Activated gamma-delta T cell (primary cell): ENCODE measurements around the gene GLRB.
"Not testable (repeated sequence)": the region's sequence is repeated elsewhere in the genome, so short reads cannot be mapped to it uniquely, and the experiment has no call there.

Experiments
- DNase-seq: peaks from one replicate; lab custom pipeline; 2025; lab: John Stamatoyannopoulos, UW
- total RNA-seq, 2 donors: gene quantifications; one replicate each; lab custom pipeline; 2026; lab: John Stamatoyannopoulos, UW

Gene GLRB
- 0 to 0.05 reads per million in 2 donors for total RNA-seq

DNA sequence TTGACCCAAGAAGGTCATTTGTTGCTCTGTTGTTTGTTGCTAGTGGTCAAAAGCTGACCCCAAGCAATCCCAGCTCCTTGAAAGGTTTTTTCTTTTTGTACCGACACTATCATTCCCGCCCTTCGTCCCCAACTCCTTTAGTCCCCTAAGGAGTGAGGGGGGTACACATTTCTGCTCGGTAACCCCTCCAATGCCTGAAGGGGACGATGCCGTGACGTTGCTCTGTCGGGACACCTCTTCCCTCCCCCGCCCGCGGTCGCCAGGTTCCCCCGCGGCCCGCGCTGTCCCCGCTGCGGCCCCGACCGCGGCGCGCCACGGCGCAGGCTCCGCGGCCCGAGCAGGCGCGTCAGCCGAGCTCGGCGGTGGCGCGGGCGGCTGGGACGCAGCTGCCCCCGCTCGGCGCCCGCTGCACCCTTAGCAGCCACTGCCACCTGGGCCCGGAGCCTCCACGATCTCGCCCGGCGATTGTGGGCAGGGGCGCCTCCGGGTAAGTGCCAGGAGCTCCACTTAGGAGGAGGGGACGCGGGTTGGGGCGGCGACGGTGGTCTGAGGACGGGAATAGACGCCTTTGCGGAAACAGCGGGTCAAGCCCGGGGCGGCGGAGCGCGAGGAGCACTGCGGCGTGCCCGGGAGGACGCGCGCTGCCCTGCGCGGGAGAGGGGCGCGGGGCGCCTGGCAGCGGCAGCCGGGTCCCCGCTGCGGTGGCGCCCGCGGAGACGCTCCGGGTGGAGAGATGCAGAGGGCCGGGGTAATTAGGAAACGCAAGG, at the start of gene GLRB:
Gene GLRB, plus strand, starts transcription at position 340 of the 767 bp plus-strand sequence. CDS start 1,875 bp downstream, outside the sequence.
- DNase-seq = no peak

GRCh38 chr4:157035471-157035870, 40.5 kb upstream of the GLRB start:
- DNase-seq = no peak

GRCh38 chr4:157040405-157040804, 35.5 kb upstream of the GLRB start:
- DNase-seq = no peak

- no peak for DNase-seq
Measured at GRCh38 chr4:157043131-157043530, 32.8 kb upstream of the GLRB start.

DNA sequence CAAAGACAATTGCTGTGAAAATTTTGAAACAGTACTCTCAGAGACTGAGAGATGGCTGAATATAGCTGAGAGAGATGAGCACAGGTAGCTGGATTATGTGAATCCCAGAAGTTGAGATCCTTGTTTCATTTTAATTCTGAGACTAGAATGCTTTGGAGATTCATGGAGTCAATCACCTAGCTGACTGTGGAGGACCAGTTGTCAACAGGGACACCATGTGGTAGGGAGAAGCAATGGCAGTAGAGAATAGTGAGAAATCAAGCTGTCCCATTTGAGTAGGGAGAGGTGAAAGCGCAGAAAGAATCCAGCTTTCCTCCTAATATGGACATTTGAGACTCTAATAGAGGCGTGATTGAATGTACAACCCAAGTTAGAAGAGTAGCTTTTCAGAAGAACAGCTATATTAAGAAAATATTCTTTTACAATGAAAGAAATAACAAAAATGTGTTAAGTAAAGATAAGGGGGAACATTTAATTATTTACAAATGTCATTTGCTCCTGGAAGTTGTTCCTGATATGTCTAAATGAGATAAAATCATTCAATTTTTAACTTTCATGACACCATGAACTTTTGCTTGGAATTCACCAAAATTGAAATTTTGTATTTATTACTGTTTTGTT, 30.3 kb upstream of the GLRB start:
- DNase-seq = no peak

DNA sequence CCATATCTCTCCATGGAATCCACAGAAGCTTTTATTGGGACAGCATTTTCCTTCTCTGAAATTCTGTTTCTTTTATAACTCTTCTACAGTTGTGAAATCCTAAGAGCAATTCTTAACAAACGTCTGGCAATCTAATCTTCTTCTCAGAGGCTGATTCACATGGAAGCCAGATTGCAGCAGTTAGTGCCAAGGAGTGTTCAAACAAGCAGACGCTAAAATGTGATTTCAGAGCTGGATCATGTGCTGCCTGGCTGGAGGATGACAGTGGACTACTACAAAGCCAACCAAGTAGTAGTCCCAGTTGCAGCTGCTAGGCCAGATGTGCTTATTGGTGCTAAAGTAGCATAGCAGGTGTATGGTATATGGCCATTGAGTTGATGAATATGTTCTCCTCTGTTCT, 27.7 kb upstream of the GLRB start:
- DNase-seq = no peak

GRCh38 chr4:157050561-157050960, 25.4 kb upstream of the GLRB start:
- no peak for DNase-seq

DNA sequence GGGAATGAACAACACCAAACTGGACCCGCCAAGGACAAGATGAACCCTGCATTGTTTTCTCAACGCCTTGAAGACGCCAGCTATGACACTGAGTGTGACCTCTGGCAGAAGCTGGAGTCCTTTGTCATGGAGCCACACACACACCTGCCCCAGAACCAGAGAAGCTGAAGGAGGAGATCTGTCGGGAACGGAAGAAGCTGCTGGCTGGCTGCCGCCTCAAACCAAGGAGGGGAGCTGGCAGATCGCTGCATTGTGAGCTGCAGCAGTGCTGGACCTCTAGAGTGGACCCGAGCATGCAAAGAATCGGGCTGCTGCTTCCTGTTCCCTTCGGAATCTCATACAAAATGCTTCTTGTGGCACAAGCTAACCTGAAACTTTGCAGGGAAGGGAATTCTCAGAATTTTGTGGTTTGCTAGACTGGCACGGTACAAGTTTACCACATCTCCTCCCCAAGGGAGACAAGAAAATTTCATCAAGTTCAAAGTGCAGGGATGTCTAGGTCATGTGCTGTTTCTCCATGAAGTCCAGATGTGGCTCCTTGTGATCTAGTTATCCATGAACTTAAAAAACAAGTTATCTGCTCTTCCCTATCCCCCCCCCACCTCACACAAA, 23.4 kb upstream of the GLRB start:
- no peak for DNase-seq

DNA sequence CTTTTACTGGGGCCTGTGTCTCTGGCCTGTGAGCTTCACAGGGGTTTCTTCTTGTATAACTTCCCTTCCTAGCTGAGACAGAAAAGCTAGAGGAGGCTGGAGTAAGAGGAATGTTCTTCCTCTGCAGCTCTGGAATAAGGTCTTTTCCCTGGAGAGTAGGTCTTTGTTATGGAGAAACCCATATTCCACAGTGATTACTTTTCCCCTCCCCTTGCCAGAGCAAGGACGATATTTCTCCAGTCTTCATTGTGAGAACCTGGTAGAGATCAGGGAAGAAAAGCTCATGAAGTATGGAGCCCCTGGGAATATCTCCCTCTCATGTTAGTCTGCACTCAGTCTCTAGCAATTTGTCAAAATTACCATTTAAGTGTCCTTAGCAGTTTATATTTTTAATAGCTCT, 18.7 kb upstream of the GLRB start:
- DNase-seq = no peak

GRCh38 chr4:157058899-157059298, 17.1 kb upstream of the GLRB start:
- DNase-seq = not testable (repeated sequence)

DNA sequence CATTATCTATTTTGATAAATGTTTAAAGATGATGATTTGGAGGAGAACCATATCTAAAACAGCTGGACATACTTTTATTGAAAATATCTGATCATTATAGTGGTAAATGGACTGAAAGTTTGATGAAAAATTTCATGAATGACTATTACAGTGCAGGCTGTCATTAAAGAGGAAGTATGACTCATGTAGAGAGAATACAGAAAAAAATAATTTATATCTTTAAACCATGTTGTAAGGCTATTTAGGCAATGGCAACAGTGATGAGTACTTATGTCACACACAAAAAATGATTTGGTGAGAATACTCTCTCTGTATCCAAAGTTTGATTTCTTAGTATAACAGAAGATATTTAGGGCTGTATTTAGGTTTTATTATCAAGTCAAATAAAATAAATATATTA, 3.9 kb upstream of the GLRB start:
- DNase-seq = no peak

DNA sequence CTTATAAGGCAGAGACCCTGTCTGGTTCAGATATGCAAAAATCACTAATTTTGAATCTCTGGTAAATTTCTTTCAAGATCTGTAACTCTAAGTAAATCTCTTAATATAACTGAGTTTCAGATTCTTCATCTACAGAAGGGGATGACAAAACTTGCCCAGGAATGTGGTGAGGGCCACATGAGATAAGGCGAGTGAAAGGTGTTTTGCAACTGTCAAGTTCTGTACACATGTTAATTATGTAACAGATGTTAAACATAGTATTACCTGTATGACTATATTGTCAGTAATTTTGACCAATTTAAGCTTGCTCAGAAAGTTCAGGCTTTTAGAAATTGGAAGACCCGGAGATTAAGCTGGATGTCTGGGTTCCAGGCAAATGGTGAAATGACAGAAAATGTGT, 549 bp upstream of the GLRB start:
- no peak for DNase-seq

- no peak for DNase-seq
Measured at GRCh38 chr4:157076578-157076947, 613 bp downstream of the GLRB start.

- DNase-seq = no peak
Measured at GRCh38 chr4:157079441-157079840, 3.5 kb downstream of the GLRB start.

DNA sequence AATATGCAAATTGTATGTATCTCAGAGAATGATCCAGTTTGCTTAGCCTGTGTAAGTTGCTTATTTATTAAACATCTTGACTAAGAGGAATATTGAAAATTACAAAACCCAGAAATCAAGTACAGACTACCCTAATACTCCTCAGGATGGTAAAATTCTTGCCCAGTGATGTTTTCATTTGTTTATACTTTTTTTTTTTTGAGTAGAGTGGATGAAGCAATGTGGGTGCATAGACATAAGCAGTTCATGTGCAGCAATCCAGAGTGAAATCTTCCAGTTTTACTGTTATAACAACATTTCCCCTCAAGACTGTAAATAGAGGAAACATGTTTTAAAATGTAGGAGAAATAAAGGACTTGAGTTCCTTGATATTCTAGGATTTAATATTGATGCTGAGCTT, 4.7 kb downstream of the GLRB start:
- no peak for DNase-seq

GRCh38 chr4:157095716-157096115, 19.8 kb downstream of the GLRB start:
- no peak for DNase-seq

GRCh38 chr4:157096439-157096838, 20.5 kb downstream of the GLRB start:
- no peak for DNase-seq

DNA sequence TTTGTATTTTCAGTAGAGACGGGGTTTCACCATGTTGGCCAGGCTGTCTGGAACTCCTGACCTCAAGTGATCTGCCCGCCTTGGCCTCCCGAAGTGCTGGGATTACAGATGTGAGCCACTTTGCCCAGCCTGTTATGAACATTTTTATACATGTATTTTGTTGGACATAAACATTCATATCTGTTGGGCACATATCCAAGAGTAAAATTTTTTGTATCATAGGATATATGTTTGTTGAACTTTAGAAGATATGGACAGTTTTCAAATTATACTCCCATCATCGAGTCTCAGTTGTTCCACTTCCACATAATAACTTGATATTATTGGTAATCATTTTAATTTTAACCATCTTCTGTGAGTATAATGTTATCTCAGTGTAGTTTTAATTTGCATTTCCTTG, 23.6 kb downstream of the GLRB start:
- DNase-seq = no peak

- no peak for DNase-seq
Measured at GRCh38 chr4:157104541-157104940, 28.6 kb downstream of the GLRB start.

DNA sequence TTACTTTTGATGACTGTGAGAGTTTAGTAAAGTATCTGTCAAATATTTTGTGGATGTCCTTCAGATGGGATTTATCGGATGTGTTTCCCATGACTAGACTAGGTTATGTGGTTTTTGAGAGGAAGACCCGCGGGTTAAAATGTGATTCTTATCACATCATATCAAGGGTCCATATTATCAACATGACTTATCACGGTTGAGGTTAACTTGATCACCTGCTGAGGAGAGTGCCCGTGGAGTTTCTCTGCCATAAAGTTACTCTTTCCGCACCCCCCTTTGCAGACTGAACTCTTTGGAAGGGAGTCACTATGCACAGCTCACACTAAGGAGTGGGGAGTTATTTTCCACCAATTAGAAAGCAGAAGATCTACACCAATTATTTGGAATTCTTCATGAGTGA, 38.7 kb downstream of the GLRB start:
- no peak for DNase-seq

- DNase-seq = no peak
Measured at GRCh38 chr4:157115613-157116335, 39.8 kb downstream of the GLRB start.

DNA sequence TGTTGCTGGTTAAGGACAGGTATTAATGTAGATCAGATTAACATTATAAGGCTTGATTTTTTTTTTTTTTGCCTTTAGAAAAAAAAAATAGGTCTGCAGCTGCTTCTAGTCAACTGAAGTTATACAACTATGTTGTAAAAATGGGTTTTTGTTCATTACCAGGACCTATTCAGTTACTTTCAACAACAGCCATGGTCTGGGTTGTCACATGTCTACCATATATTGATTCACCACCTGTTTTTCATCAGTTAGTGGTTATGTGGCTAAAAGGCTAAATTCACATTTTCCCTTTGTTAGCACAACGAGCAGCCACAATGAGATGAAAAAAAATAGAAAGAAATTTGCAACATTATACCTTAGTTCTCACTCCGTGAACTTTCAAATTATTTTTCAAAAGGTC, 45.5 kb downstream of the GLRB start:
- DNase-seq = no peak

DNA sequence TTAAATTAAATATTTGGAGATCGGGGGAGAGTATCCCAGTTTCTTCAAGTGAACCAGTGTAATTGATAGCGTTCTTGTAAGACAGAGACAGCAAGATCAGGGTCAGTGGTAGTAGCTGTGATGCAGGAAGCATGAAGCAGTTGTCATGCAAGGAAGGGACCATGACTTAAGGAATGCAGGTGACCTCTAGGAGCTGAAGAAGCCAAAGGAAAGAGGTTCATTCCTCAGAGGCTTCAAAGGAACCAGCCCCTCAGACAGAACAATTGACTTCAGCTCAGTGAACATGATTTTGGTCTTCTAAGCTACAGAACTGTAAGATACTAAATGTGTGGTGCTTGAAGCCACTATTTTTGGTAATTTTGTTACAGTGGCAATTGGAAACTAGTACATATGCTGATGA, 51.6 kb downstream of the GLRB start:
- no peak for DNase-seq
